GM19328 (cell line): ENCODE data around the gene SMS.
"Not testable (repeated sequence)": the region's sequence is repeated elsewhere in the genome, so short reads cannot be mapped to it uniquely, and the experiment has no call there.

Experiments used
- ATAC-seq: cut with Tn5 transposase; IDR thresholded peaks from one replicate; pipeline ENCODE4 v1.9.1; 2021; ENCODE audit warnings: mild to moderate bottlenecking, moderate library complexity; ENCODE audit not compliant: unreplicated experiment

Gene SMS

DNA sequence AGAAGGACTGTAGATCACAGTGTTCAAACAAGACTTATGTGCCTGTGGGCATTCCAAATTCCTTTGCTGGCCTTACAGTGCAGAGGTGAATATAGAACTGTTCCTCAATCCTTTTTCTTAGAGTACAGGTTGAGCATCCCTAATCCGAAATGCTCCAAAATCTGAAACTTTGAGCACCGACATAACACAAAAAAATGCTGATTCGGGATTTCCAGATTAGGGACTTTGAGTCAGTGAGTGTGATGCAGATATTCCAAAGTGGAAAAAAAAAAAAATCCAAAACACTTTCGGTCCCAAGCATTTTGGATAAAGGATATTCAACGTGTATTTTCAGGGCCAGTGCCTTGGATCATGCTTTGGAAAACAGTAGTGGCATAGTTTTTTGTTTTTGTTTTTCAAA lies 9.2 kb downstream of the SMS start:
- ATAC-seq = no peak

GRCh38 chrX:21950557-21950956 lies 10.0 kb downstream of the SMS start:
- ATAC-seq = not testable (repeated sequence)

DNA sequence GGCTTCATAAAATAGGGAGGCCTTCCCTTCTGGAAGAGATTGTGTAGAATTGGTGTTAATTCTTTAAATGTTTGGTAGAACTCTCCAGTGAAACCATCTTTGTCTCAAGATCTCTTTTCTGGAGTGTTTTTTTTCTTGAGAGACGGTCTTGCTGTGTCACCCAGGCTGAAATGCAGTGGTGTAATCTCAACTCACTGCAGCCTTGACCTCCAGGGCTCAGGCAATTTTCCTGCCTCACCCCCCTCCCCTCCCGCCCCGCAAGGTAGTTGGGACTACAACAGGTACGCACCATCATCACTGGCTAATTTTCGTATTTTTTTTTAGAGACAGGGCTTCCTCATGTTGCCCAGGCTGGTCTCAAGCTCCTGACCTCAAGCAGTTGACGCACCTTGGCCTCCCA lies 12.1 kb downstream of the SMS start:
- ATAC-seq = no peak

DNA sequence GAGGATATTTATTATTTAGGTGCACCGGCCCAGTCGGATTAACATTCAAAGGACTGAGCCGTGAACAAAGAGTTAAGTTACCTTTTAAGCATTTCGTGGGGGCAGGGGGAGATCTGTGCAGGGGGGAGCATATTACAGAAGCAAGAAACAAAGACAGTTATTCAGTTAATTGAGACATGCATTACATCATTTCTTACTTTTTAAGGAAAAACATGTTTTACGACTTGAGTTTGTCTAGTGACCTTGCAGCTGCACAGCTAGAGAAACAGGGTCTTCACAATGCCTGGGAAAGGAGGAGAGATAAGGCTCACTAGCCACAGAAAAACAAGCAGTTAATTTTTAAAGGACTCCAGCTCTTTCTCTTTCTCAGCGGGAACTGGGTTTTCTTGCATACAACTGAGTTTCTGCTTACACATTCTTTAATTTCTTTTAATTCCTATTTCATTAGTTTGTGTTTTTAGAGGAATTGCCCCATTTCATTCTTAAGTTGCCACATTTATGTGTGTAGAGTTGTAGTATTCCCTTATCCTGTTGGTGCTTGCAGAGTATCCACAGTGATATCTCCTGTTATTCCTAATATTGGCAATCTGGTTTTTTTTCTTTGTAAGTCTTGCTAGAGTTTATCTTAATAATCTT lies 12.8 kb downstream of the SMS start:
- ATAC-seq = not testable (repeated sequence)

DNA sequence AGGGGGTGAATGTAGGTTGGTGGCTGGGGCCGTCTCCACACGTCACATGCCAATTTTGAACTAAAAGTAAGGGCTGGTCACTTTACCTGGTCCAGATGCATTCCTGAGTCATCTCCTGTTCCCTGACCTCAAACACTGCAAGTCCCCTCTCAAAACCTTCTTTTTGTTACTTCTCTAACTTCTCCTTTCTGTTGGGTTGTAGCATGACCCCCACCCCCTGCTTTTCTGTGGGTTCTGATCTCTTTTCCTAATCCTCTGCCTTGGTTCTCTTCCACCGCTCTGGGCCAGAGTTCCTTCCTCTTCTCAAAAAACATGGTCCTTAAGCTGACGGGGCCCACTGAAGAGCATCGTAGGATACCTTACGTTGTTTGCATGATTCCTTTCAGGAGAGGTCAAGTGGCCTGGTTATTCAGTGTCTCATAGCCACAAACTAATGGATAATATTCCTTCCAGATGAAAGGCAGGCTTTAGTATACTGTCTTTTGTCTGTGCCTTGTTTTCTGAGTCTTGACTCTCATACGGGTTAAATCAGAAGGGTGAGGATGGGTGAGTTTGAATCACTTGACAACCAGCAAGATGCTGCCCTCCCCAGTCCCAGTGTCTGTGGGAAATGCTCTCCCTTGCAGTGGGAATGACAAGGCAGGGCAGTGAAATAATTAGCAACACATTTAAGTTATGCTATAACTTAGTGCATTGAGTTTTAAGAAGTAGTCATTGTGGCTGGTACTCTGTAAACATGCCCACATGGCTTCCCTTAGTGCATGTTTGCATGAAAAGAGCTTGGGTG lies 15.1 kb downstream of the SMS start:
- ATAC-seq = no peak

- no peak for ATAC-seq
Measured at GRCh38 chrX:21956783-21957182, 16.3 kb downstream of the SMS start.

DNA sequence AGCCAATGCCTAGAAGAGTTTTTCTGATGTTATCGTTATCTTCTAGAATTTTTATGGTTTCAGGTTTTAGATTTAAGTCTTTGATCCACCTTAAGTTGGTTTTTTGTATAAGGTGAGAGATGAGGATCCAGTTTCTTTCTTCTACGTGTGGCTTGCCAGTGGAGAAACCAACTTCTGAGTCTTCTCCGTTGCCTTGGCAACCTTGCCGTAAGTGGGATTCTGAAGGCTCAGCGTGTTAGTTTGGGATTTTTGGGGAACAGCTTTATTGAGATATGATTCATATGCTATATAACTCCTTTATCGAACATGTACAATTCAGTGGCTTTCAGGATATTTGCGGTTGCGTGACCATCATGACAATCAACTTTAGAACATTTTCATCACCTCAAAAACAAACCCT lies 17.7 kb downstream of the SMS start:
- ATAC-seq = no peak

- no peak for ATAC-seq
Measured at GRCh38 chrX:21958916-21959315, 18.4 kb downstream of the SMS start.

DNA sequence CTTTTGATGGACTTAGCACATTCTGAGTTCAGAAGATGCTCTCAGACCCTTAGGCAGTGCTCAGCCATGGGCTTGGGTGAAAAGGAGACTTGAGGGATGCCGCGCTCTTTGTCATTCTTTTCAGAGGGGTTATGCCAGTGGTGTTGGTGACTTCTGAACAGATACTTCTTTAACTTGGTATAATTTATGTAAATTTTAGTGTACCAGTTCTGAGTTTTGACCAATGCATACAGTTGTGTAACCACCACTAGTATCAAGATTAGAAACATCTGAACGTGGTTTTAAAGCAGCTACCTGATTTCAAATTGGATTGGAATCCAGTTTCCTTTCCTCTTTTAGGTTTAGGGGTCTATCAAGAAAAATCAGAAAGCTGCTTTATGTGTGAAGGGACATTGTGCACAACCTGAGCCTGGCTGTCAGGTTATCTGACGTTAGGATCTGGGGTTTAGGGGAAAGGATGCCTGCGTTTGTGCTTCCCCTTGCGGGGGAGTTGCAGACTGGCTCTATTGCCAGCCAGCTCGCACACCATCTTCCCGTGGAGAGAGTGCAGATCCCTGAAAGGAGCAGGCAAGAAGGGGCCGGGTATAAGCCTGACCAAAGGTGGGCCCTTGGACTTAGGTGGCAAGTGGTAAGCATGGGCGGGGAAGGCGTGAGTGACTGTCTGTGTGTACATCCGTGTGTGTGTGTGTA lies 19.0 kb downstream of the SMS start:
- no peak for ATAC-seq

DNA sequence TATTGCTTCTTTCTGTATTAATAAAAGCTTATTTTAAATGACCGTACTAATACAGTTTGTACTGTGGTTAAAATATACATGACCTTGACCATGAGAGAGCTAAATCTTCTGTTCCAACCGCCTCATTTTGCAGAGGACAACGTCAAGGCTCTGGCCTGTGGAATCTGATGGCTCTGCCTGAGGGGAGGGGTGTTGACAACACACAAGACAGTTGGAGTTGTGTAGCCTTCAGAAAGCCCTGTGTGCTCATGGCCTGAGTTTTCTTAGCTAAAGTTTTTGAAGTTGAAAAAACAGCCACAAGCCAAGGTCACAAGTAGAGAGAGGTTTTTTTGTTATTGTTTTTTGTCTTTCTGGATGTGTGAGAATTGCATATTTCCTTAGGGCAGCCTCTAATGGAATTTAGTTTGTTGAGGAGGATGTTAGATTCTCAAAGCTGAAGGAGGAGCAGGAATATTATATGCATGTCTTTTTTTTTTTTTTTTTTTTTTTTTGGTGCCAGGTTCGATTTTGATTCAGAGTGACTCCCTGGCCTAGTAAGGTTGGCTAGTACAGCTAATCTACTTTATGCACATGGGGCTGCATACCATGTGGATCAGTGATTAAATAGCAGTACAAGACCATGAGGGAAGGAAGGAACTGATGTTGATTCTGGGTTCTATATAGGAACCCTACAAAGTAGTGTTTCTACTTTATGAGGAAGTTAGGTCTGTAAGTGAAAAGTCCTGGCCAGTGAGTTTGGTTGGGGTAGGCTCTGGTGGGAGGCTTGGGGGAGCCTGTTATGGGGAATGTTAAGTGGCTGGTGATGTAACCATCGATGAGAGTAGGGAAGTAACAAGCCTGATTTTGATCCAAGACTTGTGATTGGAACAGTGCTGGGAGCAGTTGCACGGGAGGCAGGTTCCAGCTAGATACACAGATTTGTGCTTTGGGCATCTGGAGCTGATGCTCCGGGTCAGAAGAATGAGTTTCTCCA lies 20.3 kb downstream of the SMS start:
- no peak for ATAC-seq

- ATAC-seq = no peak
Measured at GRCh38 chrX:21962361-21962760, 21.9 kb downstream of the SMS start.

DNA sequence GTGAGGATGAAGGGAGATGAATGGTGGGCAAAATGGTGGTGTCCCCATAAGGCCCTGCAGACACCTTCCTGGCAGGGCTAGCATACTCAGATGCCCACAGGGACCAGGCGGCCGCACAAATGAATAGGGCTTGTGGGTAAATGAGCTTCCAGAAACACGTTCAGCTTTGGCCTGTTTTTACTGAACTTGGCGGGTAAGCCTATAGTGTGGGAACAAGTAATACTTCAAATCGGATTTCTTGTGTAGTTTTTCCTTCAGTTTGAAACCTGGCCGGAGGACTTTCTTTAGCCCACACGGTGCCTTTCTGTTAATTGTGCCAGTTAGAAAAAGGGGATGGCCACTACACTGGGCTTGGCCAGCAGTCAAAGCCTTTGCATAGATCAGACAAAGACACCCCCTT lies 22.8 kb downstream of the SMS start:
- no peak for ATAC-seq

DNA sequence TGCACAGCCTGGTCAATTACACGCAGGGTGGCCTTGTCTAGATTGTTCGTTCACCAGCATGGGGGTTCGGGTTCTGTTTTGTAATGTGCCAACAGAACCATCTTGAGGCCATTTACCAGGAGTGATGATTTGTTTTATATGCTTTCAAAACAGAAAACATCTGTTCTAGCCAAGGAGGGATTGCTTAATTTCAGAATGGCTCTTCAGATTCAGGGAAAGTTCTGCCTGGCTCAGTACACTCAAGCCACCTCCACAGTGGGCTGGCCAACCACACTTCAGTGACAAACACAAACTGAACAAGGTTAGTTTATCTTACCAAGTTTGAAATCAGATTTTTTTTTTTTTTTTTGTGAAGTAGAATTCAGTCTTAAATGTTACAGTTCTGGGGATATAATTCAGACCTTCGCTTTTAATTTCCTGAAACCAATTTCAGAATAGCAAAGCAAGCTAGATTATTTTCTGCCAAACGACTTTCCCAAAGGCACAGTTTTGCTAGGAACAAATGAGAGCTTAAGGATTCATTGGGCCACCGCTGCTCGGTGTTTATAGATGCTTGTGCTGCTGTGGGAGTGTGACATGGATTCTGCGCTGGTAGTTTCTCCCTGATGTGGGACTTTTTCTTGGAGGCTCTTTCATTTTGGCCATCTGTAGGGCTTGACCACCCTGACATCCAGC lies 23.4 kb downstream of the SMS start:
- ATAC-seq = no peak

GRCh38 chrX:21966866-21967265 lies 26.4 kb downstream of the SMS start:
- no peak for ATAC-seq

DNA sequence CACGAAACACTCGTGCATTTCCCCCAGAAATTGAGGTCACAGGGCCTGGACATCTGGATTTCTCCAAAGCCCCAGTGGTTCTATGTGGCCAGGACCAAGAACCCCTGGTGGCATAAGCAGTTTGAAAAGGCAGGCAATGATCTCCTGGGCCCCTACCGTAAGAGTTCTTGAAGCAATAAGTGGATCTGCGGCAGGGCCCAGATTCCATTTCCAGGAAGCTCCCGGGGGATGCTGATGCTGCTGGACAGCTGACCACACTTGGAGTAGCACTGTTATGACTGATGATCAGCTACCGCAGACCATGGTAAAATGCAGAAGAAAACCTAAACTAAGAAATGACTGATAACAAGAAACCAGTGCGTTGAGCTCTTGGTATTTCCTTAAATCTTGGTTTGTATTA lies 27.8 kb downstream of the SMS start:
- ATAC-seq = no peak

DNA sequence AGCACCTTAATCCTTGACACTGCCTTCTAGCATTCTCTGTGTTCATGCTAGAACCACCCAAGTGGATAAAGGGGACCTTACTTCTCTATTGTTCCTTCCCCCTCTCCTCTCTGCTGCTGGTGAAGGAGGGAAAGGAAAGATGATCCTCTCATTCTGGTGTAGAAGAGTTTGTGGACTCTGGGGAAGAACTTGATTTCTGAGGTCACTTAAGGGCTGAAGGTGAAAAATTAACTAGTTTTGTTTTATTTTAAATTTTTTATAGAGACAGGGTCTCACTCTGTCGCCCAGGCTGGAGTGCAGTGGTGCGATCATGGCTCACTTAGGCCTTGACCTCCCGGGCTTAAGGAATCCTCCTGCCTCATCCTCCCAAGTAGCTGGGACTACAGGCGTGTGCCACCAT lies 29.8 kb downstream of the SMS start:
- no peak for ATAC-seq

GRCh38 chrX:21972046-21972445 lies 31.5 kb downstream of the SMS start:
- no peak for ATAC-seq

DNA sequence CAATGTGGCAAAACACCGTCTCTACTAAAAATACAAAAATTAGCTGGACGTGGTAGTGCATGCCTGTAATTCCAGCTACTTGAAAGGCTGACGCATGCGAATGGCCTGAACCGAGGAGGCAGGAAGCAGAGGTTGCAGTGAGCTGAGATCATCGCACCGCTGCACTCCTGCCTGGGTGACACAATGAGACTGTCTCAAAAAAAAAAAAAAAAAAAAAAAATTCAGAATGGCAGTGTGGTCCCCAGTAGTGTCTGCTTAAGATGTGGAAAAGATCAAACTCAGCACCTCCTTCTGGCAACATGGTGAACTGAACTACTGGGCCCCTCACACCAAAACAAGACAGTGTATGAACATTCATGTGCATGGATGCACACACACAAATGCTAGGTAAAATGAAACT lies 32.2 kb downstream of the SMS start:
- no peak for ATAC-seq

DNA sequence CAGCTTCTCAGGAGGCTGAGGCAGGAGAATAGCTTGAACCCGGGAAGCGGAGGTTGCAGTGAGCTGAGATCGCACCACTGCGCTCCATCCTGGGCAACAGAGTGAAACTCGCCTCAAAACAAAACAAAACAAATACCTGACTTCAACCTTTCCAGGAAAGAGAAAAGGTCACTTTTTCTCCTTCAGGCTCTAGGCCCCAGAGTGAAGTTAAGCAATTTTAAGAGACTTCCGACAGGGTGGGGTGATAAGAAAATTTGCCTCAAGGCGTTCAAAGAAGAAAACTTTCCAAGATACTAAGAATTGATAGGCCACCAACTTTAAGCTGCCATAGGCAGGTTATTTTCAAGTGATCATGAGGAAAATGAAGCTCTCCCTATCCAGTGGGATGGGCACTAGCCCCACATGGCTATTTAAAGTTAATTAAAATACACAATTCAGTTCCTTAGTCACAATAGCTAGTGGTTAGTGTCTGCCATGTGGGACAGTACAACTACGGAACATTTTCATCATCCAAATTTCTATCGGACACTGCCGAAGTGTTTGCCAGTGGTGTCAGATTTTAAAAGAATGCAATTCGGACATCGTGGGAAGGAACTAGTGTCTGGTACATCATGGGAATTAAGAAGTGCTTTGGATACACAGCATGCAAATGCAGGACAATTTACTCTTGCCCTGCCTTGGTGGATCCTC lies 33.0 kb downstream of the SMS start:
- no peak for ATAC-seq

- ATAC-seq = peak; percentile 55
Measured at GRCh38 chrX:21974011-21974385, 33.5 kb downstream of the SMS start.
